ENCODE results near the gene AIFM3.
"Not testable (repeated sequence)": the region's sequence is repeated elsewhere in the genome, so short reads cannot be mapped to it uniquely, and the experiment has no call there.

AIFM3 gene

DNA sequence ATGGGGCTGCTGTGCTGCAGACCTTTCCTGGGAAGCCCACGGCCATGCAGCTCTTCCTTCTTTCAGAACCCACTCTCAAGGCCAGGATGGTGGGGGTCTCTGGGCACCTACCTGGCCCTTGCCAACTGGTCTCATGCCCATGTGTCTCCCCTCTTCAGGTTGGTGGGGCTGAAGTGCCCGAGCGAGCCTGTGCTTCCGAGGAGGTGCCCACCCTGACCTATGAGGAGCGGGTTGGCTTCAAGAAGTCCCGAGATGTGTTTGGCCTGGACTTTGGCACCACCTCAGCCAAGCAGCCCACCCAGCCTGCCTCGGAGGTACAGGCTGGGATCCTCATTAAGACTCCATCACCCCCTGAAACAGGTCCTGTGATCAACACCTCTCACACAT lies 25.0 kb downstream of the AIFM3 start:
- DNase-seq = no peak

GRCh38 chr22:20992456-20993303 lies 25.6 kb downstream of the AIFM3 start:
- DNase-seq = no peak

- DNase-seq = no peak
These were observed 26.5 kb downstream of the AIFM3 start for GRCh38 chr22:20993304-20994127.

GRCh38 chr22:20994128-20994901 lies 27.3 kb downstream of the AIFM3 start:
- no peak for DNase-seq

DNA sequence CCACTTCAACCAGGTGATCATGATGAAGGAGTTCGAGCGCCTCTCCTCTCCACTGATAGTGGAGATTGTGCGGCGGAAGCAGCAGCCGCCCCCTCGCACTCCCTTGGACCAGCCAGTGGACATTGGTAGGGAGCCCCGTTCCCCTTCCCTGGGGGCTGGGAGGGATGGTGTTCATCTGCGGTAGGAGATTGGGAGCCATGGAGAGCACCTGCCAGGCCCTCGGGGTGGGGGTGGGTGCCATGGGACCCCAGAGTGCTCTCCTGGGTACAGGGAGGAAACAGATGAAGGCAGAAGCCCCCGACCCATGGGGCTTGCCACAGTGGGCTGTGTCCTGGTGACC lies 27.8 kb downstream of the AIFM3 start:
- no peak for DNase-seq

- no peak for DNase-seq
These were observed 28.4 kb downstream of the AIFM3 start for GRCh38 chr22:20995329-20996030.

DNA sequence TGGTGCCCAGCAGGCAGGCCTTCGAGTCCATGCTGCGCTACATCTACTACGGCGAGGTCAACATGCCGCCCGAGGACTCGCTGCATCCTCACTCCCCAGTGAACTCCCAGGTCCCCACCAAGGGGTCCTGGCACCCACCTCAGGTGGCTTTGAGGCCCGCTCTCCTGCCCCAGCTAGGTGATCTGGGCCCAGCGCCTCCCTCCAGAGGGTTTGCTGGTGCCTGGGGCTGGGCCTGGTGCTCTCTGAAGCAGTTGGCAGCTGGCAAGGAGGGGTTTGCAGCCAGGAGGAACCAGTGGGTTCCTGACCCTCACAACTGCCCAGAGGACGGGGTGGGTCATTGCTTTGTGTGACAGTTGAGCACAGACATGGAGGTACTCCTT lies 29.0 kb downstream of the AIFM3 start:
- no peak for DNase-seq

GRCh38 chr22:20996598-20997535 lies 29.8 kb downstream of the AIFM3 start:
- DNase-seq = no peak

- DNase-seq = no peak
These were observed 30.6 kb downstream of the AIFM3 start for GRCh38 chr22:20997536-20998257.

DNA sequence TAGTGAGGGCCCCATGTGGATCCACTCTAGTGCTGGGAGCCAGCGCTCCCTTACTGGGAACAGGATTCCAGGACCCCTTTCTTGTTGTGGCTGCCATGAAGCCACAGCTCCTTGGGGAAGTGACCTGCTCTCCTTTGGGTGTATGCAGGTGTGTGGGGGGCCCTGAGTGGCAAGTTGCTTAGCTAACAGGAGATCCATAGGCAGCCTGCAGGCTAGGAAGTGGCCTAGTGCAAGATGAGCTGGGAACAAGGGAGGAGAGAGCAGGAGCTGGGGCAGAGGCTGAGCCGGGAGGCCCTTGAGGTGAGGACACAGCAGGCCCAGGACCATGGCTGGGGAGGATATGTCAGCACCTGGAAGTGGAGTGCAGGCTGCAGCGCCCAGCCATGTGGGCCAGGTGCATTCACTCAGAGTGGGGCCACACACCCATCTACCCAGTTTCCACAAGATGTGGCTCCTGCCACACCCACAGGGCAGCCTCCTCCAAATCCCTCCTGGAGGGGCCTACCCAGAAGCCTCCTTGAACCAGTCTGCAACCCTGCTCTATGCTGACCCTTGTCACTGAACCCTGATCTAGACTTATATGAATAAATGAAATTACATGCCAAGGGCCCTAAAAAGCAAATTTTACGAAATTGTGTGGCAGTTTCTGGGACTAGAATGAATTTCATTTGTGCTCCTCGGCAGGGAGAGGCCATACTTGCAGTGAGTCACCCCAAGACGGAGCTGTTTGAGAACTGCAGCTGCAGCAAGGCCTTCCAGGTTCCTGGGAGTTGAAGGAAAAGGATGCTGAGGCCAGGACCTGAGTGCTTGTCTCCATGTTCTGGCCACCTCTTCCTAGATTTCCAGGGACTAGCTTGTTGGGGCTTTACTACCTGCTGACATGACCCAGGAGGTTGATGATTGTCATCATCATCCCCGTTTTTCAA lies 31.6 kb downstream of the AIFM3 start:
- no peak for DNase-seq

GRCh38 chr22:20999350-21000206 lies 32.5 kb downstream of the AIFM3 start:
- DNase-seq = no peak

DNA sequence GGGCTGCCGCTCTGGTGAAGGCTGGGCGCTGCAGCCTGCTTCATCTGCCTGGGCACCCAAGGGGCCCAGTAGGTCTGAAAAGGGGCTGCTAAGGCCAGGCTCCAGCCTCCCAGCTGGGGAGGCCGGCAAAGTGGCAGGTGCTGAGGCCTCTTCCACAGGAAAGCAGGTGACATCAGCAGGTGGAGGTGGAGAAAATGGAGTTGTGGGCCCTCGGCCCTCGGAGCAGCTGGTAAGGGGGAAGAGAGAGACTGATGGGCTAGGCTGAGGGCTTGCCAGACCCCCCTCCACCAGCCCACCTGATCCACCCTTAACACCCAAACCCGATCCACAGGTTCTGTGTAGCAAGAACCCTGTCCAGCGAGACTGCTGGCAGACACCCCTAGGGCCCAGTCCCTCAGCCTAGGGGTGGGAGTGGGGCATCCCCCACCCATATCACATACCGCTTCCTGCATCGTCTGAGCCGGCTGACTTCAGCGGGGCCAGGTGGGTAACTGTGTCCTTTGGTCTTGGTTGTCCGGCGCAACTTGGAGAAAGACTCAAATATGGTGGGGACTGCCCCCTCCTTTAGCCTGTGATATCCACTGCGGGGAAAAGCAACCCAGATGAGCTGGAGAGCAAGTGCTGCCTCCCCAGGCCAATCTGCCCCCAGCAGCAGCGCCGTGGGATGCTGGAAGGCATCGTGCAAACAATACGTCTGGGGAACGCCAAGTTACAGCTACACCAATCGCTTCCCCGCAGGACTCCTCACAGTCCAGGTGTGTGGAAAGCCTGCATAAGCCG lies 33.3 kb downstream of the AIFM3 start:
- DNase-seq = no peak

- DNase-seq = no peak
These were observed 34.0 kb downstream of the AIFM3 start for GRCh38 chr22:21000987-21001600.

DNA sequence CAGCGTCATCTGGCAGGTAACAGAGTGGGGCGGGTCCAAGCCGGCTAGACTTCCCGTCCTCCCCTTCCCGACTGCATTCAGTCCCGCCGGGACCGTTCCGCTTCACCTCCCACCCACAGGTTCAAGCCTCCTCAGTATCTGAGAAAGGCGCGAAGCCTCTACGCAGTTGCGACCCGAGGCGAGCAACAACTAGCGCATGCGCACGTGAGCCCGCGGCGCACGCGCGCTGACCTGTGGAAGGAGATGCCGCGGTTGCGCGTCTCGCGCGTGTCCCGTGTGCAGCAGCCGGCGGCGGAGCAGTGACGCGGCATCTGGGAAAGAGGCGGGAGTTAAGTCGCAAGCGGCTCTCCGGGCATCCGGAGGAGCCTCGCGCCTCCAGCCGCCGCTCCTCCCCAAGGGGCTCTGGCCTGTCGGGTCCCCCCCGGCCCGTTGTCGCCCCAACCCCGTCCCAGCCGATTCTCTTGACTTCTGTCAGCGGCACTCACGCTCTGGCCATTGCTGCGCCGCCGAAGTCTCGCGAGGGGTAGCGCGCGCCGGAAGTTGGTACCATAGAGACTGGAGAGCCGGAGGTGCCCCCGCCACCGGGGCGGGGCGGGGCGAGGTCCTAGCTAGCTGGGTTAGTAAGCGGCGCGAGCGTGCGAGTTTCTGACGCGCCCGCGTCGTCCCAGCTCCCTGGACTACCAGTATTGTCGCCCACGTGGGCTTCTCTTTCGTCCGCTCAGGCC lies 34.7 kb downstream of the AIFM3 start, which contains the start of gene THAP7:
Gene THAP7, minus strand, starts transcription at position 518 of the 725 bp plus-strand sequence. Its CDS starts 207 bp downstream, at position 311.
- peak; percentile 80 for DNase-seq

GRCh38 chr22:21003782-21004181 lies 36.7 kb downstream of the AIFM3 start:
- DNase-seq = peak; percentile 0

GRCh38 chr22:21009208-21009607 lies 42.2 kb downstream of the AIFM3 start:
- DNase-seq = not testable (repeated sequence)

All from NCI-H748 treated with DMSO at 0.1 percent for 48 hours (cell line).